ENCODE measurements around the gene PNPLA8.

- no peak for TF ChIP-seq CTCF (IDR thresholded peaks at IDR 0.05; ENCODE audit: low read length)
- no peak for TF ChIP-seq EZH2phosphoT487 (IDR thresholded peaks at IDR 0.05; ENCODE audit: low read length)
Measured at GRCh38 chr7:108450160-108450559, 75.8 kb downstream of the PNPLA8 start.

Measured in MM.1S (cell line).